Measurements from ENCODE around the gene SLX9.

GRCh38 chr21:44943005-44943685, 3.3 kb downstream of the SLX9 start:
- TF ChIP-seq CTCF (IDR thresholded peaks at IDR 0.05) (no peak), ZFX (IDR thresholded peaks at IDR 0.05; ENCODE audit: borderline replicate concordance) (no peak)
